HG03280 (cell line): ENCODE measurements around the gene OGFOD3.
"Not testable (repeated sequence)": the region's sequence is repeated elsewhere in the genome, so short reads cannot be mapped to it uniquely, and the experiment has no call there.

Experiments used
- ATAC-seq: cut with Tn5 transposase; IDR thresholded peaks from one replicate; pipeline ENCODE4 v1.9.1; 2021; ENCODE audit warnings: mild to moderate bottlenecking, moderate library complexity; ENCODE audit not compliant: unreplicated experiment

Gene OGFOD3

GRCh38 chr17:82356845-82357355 is 61.5 kb downstream of the OGFOD3 start:
- no peak for ATAC-seq

DNA sequence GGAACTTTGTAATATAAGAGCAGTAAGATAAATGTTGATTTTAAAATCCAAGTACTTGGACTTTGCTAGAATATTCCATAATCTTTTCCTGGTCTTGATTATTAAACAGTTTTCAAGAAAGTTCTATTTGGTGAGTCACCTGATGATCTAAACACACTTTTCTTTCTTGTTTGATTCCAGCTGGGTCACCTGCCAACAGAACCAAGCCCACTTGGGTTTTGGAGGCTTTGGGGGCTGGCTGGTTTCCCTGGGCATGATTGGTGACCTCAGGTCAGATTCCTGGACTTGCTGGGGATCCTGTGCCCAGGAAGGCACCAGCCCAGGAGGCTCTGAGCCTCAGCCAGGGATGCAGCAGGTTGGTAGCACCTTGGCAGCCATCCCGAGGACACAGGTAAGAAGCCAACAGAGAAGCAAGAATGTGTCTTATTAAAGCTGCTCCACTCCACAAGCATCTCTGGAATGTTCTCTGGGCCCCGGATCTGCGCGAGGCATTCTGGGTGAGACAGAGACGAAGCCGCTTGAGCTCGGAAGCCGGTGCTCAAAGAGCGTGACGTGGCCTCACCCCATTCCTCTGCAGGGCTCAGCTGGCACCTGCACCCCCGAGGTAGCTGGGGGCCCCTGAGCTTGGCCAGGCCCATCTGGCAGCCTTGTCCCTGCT is 62.5 kb downstream of the OGFOD3 start:
- no peak for ATAC-seq

DNA sequence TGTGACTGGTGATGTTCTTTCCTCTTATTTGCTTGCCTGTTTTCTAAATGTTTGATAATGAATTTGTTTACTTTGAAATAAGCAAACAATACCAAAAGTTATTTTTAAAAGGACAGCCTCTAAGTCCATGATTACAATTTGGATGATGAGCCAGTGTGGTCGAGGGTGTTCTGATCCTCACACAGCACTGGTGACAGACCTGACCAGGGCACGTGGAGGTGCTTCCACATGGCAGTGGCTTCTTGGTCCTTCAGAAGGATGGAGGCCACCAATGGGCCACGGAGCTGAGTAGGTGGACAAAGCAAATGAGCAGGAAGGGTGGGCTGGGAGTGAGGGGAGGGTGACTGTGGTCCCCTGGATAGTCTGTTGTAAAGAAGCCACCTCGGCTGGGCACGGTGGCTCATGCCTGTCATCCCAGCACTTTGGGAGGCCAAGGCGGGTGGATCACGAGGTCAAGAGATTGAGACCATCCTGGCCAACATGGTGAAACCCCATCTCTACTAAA is 63.5 kb downstream of the OGFOD3 start:
- no peak for ATAC-seq

DNA sequence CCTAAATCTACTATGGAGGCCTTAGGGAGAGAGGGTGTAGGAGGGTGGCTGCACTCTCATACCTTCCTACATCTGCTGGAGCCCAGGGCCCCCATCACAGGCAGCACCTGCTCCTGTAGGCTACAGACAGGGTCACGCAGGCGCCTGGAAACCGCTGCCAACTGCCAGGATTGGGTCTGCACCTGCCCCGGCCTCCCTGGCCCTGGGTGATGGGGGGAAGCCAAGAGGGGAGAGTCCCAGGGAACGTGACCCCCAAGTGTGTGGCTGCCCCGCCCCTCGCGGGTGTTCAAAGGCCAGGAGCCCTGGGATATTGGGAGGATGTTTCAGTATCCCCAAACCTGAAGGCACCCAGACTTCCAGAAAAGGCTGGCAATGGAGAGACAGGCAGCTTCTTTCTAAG is 64.9 kb downstream of the OGFOD3 start:
- no peak for ATAC-seq

- ATAC-seq: peak; percentile 58
Observed at GRCh38 chr17:82351713-82352488, 66.5 kb downstream of the OGFOD3 start.

DNA sequence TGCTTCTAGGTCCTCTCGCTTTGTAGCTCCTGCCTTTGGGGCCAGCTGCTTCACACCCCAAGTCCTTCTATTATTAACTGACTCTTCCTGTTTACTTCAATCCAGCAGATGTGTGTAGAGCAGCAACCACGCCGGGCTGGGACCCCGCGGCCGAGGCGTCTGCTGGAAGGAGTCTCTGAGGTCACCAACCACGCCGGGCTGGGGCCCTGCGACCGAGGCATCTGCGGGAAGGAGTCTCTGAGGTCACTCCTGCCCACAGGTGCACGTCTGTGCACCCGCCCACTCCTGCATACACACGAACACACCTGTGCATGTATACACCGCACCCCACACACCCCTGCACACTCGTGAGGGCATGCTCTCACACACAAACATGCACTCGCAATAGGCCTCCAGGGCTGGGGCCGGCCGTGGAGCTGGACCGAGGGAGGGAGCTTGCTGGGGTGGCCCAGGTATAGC is 67.1 kb downstream of the OGFOD3 start:
- ATAC-seq: no peak

DNA sequence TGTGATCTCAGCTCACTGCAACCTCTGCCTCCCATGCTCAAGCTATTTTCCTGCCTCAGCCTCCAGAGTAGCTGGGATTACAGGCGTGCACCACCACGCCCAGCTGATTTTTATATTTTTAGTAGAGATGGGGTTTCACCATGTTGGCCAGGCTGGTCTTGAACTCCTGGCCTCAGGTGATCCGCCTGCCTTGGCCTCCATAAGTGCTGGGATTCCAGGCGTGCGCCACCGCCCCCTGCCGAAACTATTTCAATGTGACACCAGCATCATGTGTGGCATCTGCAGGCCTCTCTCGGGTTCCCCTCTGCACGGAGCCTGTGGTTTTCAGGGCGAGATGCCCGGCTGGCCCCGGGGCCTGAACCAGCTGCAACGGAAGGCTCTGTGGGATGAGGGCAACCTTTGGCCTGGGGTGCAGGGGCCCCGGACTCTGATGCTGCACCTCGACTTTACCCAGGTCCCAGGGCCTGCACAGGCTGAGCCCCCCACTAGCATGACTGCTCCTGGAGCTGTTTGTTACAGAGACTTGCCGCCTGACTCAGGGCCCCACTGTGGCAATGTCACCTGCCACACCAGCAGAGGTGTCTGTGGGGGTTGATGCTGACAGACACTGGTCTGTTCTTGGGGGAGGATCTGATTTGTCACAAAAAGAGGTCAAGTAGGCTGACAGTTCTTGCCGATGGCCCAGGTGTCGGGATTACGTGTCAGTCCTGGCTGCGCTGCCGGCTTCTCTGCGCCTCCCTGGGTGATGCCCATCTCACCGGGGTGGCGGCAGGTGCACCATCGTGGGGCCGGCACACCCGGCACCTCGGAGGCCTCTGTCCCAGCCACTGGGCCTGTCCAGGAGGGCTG is 68.0 kb downstream of the OGFOD3 start:
- ATAC-seq: no peak

DNA sequence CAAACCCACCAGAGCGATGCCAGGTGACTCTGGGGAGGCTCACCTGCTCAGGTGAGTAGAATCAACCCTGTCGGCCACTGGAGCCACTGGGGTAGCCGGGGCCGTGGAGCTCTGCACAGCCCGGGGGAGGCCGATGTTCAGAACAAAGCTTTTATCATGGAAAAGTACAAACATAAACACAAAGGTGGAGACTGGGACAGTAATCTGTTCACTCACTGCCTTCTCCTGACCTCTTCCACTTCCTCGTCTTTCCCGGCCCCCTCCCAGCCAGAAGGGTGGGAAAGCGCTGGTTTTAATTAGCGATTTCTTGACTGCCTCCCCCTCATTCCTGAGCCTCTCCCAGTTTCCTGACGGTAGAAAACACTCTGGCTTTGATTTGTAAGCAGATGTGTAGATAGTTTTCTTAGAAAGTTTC is 69.1 kb downstream of the OGFOD3 start:
- no peak for ATAC-seq

- no peak for ATAC-seq
Observed at GRCh38 chr17:82348866-82349265, 69.5 kb downstream of the OGFOD3 start.

- no peak for ATAC-seq
Observed at GRCh38 chr17:82348434-82348833, 70.0 kb downstream of the OGFOD3 start.

DNA sequence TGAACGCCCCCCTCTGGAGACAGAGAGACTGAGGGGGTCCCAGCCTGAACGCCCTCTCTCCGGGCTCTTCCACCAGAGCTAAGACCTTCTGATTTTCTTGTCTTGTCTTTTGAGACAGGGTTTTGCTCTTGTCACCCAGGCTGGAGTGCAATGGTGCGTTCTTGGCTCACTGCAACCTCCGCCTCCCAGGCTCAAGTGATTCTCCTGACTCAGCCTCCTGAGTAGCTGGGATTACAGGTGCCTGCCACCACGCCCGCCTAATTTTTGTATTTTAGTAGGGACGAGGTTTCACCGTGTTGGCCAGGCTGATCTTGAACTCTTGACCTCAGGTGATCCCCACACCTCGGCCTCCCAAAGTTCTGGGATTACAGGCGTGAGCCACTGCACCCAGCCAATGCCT is 70.4 kb downstream of the OGFOD3 start:
- not testable (repeated sequence) for ATAC-seq

DNA sequence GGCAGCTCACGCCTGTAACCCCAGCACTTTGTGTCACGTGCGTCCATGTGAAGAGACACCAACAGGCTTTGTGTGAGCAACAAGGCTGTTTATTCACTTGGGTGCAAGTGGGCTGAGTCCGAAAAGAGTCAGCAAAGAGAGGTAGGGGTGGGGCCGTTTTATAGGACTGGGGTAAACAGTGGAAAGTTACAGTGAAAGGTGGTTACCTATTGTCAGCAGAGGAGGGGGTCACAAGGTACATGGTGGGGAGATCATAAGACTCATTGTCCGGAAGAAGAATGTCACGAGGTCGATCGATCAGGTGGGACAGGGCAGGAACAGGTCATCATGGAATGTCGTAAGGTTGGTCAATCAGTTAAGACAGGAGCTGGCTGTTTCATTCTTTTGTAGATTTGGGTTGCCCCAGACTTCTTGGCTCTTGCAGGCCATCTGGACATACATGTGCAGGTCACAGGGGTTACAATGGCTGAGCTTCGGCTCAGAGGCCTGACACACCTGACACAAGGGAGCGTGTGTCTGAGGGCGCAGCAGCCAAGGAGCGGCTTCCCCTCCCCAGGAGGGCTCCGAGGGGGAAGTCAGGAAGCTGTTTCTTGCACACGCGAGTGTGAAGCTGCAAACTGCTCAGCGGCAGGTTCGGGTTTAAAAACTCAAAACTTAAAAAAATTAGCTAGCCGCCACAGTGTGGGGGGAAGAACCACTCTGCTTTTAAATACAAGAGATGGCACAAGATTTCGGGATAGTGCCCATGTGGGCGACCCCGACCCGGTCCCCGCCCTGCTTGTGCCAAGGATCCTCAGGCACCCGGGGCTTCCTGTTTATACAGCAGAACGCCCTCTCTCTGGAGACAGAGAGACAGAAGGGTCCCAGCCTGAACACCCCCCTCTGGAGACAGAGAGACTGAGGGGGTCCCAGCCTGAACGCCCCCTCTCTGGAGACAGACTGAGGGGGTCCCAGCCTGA is 71.8 kb downstream of the OGFOD3 start:
- ATAC-seq: no peak

DNA sequence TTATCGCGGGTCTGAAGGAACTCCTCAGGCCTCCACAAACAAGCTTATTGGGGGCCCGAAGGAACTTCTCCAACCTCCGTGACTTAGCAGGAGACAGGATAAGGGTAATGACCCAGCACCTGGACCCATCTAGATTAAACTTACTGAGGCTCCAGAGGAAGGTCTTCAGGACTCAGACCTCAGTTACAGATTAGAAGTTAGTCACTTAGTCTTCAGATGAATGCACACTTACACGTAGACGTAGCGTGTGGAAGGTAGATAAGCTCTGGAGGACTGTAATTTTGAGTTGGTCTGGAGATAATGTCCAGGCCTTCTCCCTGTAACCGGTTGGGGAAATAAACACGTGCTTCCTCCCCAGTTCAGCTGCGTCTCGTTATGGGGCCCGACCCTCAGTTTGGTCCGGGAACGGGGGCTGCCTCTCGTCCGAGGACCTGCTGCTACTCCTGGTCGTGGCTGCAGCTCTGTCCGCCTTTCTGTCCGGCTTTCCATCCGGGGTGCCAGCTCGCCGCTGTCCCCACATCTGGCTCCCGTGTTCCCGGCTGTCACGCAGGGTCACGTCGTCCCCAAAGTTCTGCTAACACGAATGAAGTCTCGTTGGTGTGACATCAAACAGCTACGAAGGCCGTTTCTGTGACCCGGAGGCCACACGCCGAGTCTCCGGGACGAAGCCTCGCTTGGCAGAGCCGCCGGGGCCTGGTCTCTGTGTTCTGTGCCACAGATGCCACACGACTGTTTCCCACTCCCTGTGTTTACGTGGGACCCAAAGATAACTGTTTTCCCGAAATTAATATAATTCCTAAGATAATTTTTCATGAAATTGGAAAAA is 73.0 kb downstream of the OGFOD3 start:
- no peak for ATAC-seq

DNA sequence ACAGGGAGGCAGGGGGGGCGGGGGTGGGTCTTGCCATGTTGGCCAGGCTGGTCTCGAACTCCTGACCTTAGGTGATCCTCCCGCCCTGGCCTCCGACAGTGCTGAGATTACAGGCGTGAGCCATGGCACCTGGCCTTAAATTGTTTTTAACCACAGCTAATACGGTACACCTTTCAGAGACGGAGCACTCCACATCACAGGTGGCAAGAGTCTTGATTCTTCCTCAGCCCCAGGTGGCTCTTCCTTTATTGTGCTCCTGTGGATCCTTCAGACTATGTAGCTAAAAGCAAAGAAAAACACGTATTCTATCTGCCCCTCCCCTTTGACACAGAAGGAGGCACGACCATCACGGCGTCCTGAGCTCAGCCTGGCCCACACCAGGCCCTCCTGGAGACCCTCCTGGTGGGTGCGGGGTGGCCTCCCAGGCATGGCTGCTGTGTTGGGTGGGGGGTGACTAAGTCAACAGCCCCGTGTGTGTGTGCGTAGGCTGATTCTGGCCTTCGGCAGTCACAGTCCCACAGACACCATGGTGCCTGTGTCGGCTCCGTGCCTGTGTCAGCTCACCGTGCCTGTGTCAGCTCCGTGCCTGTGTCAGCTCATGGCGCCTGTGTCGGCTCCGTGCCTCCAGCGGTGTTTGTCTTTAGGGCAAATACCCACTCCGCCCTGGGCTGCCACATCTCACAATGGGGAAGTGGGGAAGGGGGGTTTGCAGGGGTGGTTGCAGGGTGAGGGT is 74.0 kb downstream of the OGFOD3 start:
- ATAC-seq: no peak

DNA sequence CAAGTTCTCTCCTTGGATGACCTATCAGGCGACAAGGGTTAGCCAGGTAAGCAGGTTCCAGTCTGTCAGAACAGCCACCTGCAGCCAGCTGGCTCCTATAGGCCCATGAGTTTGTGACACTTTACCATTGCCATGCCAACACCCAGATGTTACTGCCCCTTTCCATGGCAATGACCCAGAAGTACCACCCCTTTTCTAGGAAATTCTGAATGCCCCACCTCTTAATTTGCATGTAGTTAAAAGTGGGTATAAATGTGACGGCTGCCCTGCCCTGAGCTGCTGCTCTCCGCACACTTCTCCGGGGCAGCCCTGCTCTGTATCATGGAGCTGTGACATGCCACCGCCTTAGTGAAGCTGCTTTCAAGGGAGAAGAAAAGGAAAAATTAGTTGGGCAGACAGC is 74.8 kb downstream of the OGFOD3 start:
- ATAC-seq: no peak

GRCh38 chr17:82342361-82343079 is 75.9 kb downstream of the OGFOD3 start:
- no peak for ATAC-seq

DNA sequence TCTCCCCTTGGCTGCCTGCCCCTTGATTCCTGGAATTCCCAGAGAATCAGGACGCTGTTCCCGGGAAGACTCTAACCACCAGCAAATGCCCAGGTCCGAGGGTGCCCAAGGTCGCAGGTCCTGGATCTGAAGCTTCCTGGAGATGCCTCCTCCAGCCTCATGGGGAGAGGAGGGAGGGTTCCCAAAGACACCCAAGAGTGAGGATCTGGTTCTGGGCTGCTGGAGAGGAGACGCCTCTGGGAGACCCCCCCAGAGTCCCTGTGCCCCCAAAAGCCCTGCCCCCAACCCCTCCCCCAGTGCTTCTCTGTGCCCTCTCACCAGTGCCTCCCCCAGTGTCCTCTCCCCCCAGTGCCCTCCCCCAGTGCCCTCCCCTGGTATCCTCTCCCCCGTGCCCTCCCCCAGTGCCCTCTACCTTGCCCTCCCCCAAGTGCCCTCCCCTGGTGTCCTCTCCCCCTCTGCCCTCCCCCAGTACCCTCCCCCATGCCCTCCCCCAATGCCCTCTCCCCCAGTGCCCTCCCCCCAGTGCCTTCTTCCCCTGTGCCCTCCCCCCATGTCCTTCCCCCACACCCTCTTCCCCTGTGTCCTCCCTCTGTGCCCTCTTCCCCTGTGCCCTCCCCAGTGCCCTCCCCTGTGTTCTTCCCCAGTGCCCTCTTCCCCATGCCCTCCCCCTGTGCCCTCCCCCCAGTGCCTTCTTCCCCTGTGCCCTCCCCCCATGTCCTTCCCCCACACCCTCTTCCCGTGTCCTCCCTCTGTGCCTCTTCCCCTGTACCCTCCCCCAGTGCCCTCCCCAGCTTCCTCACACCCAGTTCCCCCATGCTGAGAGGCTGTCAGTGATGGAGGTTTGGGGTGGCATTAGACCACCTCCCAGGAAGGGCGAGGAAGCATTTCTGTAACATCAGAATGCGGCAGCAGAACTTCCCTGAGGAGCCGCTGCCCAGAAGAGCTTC is 78.5 kb downstream of the OGFOD3 start:
- no peak for ATAC-seq
